SK-N-SH treated with all-trans-retinoic acid at 6 μM for 48 hours (cell line): Measurements from ENCODE around the gene KCNMA1.

Experiments used
- ATAC-seq: fragments of 200-7000 bp; cut with Tn5 transposase; 3 replicates; pipeline ENCODE4 v1.9.1; 2020; ENCODE audit warnings: mild to moderate bottlenecking, moderate library complexity
- ARNTL ChIP-seq: fragments of 450-650 bp; formaldehyde crosslinking; IDR thresholded peaks from 2 replicates; pipeline ENCODE4 v1.5.0; 2020; ENCODE audit warnings: low read depth, mild to moderate bottlenecking, moderate library complexity, borderline replicate concordance
- BACH2 ChIP-seq: fragments of 250-450 bp; sonication (Bioruptor Pico); IDR thresholded peaks from 2 replicates; pipeline ENCODE4 v1.9.0; 2021; ENCODE audit warnings: mild to moderate bottlenecking, borderline replicate concordance
- CSDC2 ChIP-seq: fragments of 250-450 bp; sonication (Bioruptor Pico); IDR thresholded peaks from 2 replicates; pipeline ENCODE4 v1.5.0; 2020; ENCODE audit warnings: mild to moderate bottlenecking, moderate library complexity
- ESRRG ChIP-seq: fragments of 250-450 bp; sonication (Bioruptor Pico); IDR thresholded peaks from 2 replicates; pipeline ENCODE4 v1.6.1; 2021; ENCODE audit warnings: mild to moderate bottlenecking
- GLIS3 ChIP-seq: fragments of 250-450 bp; sonication (Bioruptor Pico); IDR thresholded peaks from 2 replicates; pipeline ENCODE4 v1.5.0; 2020; ENCODE audit warnings: mild to moderate bottlenecking, moderate library complexity
- ISL1 ChIP-seq: fragments of 250-450 bp; sonication (Bioruptor Pico); IDR thresholded peaks from 2 replicates; pipeline ENCODE4 v2.1.2; 2022; ENCODE audit warnings: mild to moderate bottlenecking, moderate library complexity
- OSR1 ChIP-seq: fragments of 250-450 bp; sonication (Bioruptor Pico); IDR thresholded peaks from 2 replicates; pipeline ENCODE4 v1.8.0; 2022; ENCODE audit warnings: moderate library complexity, mild to moderate bottlenecking, inconsistent platforms
- RARB ChIP-seq: fragments of 250-450 bp; sonication (Bioruptor Pico); IDR thresholded peaks from 2 replicates; pipeline ENCODE4 v1.8.0; 2021; ENCODE audit warnings: mild to moderate bottlenecking, moderate library complexity
- SNAI2 ChIP-seq: fragments of 250-450 bp; sonication (Bioruptor Pico); IDR thresholded peaks from 2 replicates; pipeline ENCODE4 v1.5.0; 2020; ENCODE audit warnings: mild to moderate bottlenecking, moderate library complexity
- TCF4 ChIP-seq: fragments of 250-450 bp; sonication (Bioruptor Pico); IDR thresholded peaks from 2 replicates; pipeline ENCODE4 v1.8.0; 2021; ENCODE audit warnings: mild to moderate bottlenecking, moderate library complexity, borderline replicate concordance
- ZC3H10 ChIP-seq: fragments of 250-450 bp; sonication (Bioruptor Pico); IDR thresholded peaks from 2 replicates; pipeline ENCODE4 v1.5.1; 2021; ENCODE audit warnings: mild to moderate bottlenecking, moderate library complexity
- ZFP3 ChIP-seq: fragments of 250-450 bp; sonication (Bioruptor Pico); IDR thresholded peaks from 2 replicates; pipeline ENCODE4 v1.5.0; 2020; ENCODE audit warnings: mild to moderate bottlenecking, moderate library complexity
- ZFP30 ChIP-seq: fragments of 450-650 bp; formaldehyde crosslinking; IDR thresholded peaks from 2 replicates; pipeline ENCODE4 v1.5.0; 2022; ENCODE audit warnings: mild to moderate bottlenecking, moderate library complexity
- ZNF70 ChIP-seq: fragments of 450-650 bp; formaldehyde crosslinking; IDR thresholded peaks from 2 replicates; pipeline ENCODE4 v1.5.0; 2020; ENCODE audit warnings: mild to moderate bottlenecking, moderate library complexity
- ZNF8 ChIP-seq: fragments of 450-650 bp; formaldehyde crosslinking; IDR thresholded peaks from 2 replicates; pipeline ENCODE4 v1.5.0; 2020; ENCODE audit warnings: mild to moderate bottlenecking, moderate library complexity
- TF ChIP-seq, protein P1 (sequence below): fragments of 250-450 bp; sonication (Bioruptor Pico); IDR thresholded peaks from 2 replicates; pipeline ENCODE4 v1.8.0; 2021; ENCODE audit warnings: low read depth, mild to moderate bottlenecking, moderate library complexity, borderline replicate concordance
- TF ChIP-seq, protein P2 (sequence below): fragments of 250-450 bp; sonication (Bioruptor Pico); IDR thresholded peaks from 2 replicates; pipeline ENCODE4 v1.5.1; 2020; ENCODE audit warnings: low read depth, mild to moderate bottlenecking, moderate library complexity
- TF ChIP-seq, protein P3 (sequence below): fragments of 250-450 bp; sonication (Bioruptor Pico); IDR thresholded peaks from 2 replicates; pipeline ENCODE4 v1.8.0; 2020; ENCODE audit warnings: mild to moderate bottlenecking, moderate library complexity, borderline replicate concordance
- TF ChIP-seq, protein P4 (sequence below): fragments of 250-450 bp; sonication (Bioruptor Pico); IDR thresholded peaks from 2 replicates; pipeline ENCODE4 v1.5.1; 2021; ENCODE audit warnings: mild to moderate bottlenecking, moderate library complexity

KCNMA1 gene

DNA sequence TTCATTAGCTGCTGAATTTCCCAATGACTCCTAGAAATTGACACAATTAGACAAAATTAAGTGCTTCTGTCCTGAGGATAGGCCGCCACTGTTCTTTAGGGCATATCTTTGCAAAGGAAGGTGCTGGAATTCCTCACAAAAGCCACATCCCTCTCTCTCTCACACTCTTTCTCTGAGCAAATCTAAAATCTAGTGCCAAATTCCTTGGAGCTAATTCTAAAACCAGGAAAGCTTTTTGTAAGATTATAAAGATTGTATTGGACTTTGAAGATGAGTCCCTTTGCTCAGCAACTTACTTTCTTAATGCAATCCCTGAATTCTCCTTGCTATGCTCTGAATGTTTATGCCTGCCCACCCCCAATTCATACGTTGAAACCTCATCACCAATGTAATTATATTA lies 288.9 kb downstream of the KCNMA1 start:
- no peak for ATAC-seq
- no peak for TF ChIP-seq ZNF70 (CRISPR knock-in tag)
- TF ChIP-seq ZFP3 (CRISPR knock-in tag): no peak
- TF ChIP-seq ZFP30 (CRISPR knock-in tag): no peak
- TF ChIP-seq SNAI2 (CRISPR knock-in tag): no peak
- TF ChIP-seq CSDC2 (CRISPR knock-in tag): no peak
- no peak for TF ChIP-seq ARNTL (CRISPR knock-in tag)
- TF ChIP-seq, protein P1, sequence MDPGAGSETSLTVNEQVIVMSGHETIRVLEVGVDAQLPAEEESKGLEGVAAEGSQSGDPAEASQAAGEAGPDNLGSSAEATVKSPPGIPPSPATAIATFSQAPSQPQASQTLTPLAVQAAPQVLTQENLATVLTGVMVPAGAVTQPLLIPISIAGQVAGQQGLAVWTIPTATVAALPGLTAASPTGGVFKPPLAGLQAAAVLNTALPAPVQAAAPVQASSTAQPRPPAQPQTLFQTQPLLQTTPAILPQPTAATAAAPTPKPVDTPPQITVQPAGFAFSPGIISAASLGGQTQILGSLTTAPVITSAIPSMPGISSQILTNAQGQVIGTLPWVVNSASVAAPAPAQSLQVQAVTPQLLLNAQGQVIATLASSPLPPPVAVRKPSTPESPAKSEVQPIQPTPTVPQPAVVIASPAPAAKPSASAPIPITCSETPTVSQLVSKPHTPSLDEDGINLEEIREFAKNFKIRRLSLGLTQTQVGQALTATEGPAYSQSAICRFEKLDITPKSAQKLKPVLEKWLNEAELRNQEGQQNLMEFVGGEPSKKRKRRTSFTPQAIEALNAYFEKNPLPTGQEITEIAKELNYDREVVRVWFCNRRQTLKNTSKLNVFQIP: no peak
- no peak for TF ChIP-seq ESRRG (CRISPR knock-in tag)

DNA sequence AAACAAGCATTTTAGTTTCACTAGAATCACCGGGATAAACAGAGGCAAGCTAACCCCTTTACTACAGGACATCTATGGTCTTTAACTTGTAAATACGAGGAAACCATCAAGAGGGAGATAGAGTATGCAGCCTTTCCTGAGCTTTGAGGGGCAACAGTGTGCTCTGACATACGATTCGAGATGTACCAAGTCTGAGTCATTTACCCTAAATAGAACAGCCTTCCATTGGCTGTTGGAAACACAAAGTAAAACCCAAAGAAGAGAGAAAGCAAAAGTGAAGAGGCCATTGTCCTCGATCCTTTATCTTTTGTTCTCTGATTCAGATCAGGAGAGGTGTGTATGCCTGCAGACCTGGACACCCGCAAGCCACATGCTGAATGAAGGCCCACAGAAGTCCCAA lies 289.5 kb downstream of the KCNMA1 start:
- no peak for ATAC-seq
- no peak for TF ChIP-seq OSR1 (CRISPR knock-in tag)
- TF ChIP-seq, protein P2, sequence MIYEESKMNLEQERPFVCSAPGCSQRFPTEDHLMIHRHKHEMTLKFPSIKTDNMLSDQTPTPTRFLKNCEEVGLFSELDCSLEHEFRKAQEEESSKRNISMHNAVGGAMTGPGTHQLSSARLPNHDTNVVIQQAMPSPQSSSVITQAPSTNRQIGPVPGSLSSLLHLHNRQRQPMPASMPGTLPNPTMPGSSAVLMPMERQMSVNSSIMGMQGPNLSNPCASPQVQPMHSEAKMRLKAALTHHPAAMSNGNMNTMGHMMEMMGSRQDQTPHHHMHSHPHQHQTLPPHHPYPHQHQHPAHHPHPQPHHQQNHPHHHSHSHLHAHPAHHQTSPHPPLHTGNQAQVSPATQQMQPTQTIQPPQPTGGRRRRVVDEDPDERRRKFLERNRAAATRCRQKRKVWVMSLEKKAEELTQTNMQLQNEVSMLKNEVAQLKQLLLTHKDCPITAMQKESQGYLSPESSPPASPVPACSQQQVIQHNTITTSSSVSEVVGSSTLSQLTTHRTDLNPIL: no peak
- TF ChIP-seq ZNF8: no peak
- TF ChIP-seq, protein P1: no peak
- TF ChIP-seq SNAI2 (CRISPR knock-in tag): no peak
- TF ChIP-seq CSDC2 (CRISPR knock-in tag): no peak

DNA sequence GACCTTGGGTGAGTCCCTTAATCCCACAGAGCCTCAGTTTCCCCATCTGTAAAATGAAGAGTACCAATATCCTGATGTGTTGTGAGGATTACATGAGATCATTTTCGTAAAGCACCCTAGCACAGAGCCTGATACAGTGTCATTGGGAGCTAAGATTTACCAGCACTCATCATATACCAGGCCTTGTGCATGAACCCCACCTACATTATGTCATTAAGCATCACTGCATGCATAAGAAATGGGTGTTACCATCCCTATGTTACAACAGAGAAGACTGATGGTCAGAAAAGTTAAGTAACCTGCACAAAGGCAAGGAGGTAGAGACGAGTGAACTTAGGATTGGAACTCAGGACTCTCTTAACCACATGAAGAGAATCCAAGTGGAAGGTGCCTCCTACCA lies 290.6 kb downstream of the KCNMA1 start:
- TF ChIP-seq, protein P2: no peak
- TF ChIP-seq CSDC2 (CRISPR knock-in tag) (no peak), ISL1 (no peak), SNAI2 (CRISPR knock-in tag) (no peak), ZC3H10 (CRISPR knock-in tag) (no peak), ARNTL (CRISPR knock-in tag) (no peak), TCF4 (CRISPR knock-in tag) (no peak), ESRRG (CRISPR knock-in tag) (no peak), BACH2 (CRISPR knock-in tag) (no peak), ZFP3 (CRISPR knock-in tag) (no peak), ZFP30 (CRISPR knock-in tag) (no peak), OSR1 (CRISPR knock-in tag) (no peak), RARB (CRISPR knock-in tag) (no peak), GLIS3 (CRISPR knock-in tag) (no peak), ZNF70 (CRISPR knock-in tag) (no peak)
- TF ChIP-seq, protein P3, sequence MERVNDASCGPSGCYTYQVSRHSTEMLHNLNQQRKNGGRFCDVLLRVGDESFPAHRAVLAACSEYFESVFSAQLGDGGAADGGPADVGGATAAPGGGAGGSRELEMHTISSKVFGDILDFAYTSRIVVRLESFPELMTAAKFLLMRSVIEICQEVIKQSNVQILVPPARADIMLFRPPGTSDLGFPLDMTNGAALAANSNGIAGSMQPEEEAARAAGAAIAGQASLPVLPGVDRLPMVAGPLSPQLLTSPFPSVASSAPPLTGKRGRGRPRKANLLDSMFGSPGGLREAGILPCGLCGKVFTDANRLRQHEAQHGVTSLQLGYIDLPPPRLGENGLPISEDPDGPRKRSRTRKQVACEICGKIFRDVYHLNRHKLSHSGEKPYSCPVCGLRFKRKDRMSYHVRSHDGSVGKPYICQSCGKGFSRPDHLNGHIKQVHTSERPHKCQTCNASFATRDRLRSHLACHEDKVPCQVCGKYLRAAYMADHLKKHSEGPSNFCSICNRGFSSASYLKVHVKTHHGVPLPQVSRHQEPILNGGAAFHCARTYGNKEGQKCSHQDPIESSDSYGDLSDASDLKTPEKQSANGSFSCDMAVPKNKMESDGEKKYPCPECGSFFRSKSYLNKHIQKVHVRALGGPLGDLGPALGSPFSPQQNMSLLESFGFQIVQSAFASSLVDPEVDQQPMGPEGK: no peak
- TF ChIP-seq, protein P4, sequence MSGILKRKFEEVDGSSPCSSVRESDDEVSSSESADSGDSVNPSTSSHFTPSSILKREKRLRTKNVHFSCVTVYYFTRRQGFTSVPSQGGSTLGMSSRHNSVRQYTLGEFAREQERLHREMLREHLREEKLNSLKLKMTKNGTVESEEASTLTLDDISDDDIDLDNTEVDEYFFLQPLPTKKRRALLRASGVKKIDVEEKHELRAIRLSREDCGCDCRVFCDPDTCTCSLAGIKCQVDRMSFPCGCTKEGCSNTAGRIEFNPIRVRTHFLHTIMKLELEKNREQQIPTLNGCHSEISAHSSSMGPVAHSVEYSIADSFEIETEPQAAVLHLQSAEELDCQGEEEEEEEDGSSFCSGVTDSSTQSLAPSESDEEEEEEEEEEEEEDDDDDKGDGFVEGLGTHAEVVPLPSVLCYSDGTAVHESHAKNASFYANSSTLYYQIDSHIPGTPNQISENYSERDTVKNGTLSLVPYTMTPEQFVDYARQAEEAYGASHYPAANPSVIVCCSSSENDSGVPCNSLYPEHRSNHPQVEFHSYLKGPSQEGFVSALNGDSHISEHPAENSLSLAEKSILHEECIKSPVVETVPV (CRISPR knock-in tag): no peak
- TF ChIP-seq, protein P1: no peak
- no peak for ATAC-seq
